ENCODE data around the gene CDK15.

DNA sequence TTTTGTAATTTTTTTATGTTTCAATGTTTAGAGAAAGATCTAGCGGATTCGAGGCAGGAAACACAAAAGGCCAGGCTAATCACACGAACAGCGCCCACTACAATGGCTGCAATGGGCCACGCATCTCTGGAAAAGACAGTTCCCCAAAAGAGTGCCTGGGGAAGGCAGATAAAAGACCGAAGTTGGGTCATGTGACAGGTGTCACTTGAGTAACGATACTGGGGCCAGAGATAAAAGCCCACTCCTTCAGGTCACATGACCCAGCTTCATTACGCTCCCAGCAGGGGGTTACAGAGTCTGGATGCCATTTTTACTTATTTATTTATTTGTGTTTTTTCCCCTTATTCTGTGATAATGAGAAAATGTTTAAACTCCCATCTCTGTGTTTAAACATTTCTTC lies 95.4 kb downstream of the CDK15 start:
- TF ChIP-seq, protein P1, sequence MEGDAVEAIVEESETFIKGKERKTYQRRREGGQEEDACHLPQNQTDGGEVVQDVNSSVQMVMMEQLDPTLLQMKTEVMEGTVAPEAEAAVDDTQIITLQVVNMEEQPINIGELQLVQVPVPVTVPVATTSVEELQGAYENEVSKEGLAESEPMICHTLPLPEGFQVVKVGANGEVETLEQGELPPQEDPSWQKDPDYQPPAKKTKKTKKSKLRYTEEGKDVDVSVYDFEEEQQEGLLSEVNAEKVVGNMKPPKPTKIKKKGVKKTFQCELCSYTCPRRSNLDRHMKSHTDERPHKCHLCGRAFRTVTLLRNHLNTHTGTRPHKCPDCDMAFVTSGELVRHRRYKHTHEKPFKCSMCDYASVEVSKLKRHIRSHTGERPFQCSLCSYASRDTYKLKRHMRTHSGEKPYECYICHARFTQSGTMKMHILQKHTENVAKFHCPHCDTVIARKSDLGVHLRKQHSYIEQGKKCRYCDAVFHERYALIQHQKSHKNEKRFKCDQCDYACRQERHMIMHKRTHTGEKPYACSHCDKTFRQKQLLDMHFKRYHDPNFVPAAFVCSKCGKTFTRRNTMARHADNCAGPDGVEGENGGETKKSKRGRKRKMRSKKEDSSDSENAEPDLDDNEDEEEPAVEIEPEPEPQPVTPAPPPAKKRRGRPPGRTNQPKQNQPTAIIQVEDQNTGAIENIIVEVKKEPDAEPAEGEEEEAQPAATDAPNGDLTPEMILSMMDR (IDR thresholded peaks at IDR 0.05) = no peak
- no peak for TF ChIP-seq EZH2 (IDR thresholded peaks at IDR 0.05; ENCODE audit: borderline replicate concordance, insufficient read depth, low read depth, low read length, poor library complexity, severe bottlenecking)

Data from B cell (primary cell).